GM23338 (cell line): ENCODE data around the gene FYCO1.

Experiments
- CREB1 ChIP-seq: fragments of 250-450 bp; sonication (Bioruptor Pico); IDR thresholded peaks from 2 replicates; pipeline ENCODE4 v1.5.0; 2020; ENCODE audit warnings: low read depth, mild to moderate bottlenecking, moderate library complexity
- CTCF ChIP-seq, 2 experiments: fragments of 200-600 bp in 1 of 2; sonication (generic) in 1 of 2; conservative IDR thresholded peaks; 2 replicates each; pipeline versions ENCODE4 v1.5.1 to v1.6.1; 2016 to 2017; ENCODE audit warnings: antibody characterized with exemption in 2 of 2, low read depth in 2 of 2, mild to moderate bottlenecking in 2 of 2, moderate library complexity in 1 of 2
- EZH2 ChIP-seq: fragments of 200-600 bp; sonication (generic); IDR thresholded peaks from one replicate; pipeline ENCODE4 v1.8.0; 2017; ENCODE audit warnings: antibody characterized with exemption, mild to moderate bottlenecking, low read depth; ENCODE audit not compliant: unreplicated experiment
- EZH2phosphoT487 ChIP-seq: fragments of 200-600 bp; sonication (generic); IDR thresholded peaks from one replicate; pipeline ENCODE4 v1.8.1; 2018; ENCODE audit warnings: antibody characterized with exemption; ENCODE audit not compliant: unreplicated experiment
- JUNB ChIP-seq: IDR thresholded peaks from one replicate; pipeline ENCODE4 v1.6.1; 2016; ENCODE audit warnings: antibody characterized with exemption; ENCODE audit not compliant: unreplicated experiment
- NANOG ChIP-seq: IDR thresholded peaks from 2 replicates; pipeline ENCODE4 v1.6.1; 2016; ENCODE audit warnings: antibody characterized with exemption, borderline replicate concordance
- POLR2AphosphoS5 ChIP-seq: IDR thresholded peaks from 2 replicates; pipeline ENCODE4 v1.6.1; 2016; ENCODE audit warnings: antibody characterized with exemption, low read depth
- REST ChIP-seq: IDR thresholded peaks from one replicate; pipeline ENCODE4 v1.6.1; 2018; ENCODE audit warnings: antibody characterized with exemption; ENCODE audit not compliant: unreplicated experiment
- ZNF114 ChIP-seq: fragments of 250-450 bp; sonication (Bioruptor Pico); IDR thresholded peaks from 2 replicates; pipeline ENCODE4 v1.5.0; 2020; ENCODE audit warnings: mild to moderate bottlenecking, moderate library complexity

- TF ChIP-seq POLR2AphosphoS5 (no peak), CTCF (conservative IDR thresholded peaks at IDR 0.05; ENCODE audit: low read depth in 2 of 2) (no peak), REST (no peak), EZH2phosphoT487 (no peak), EZH2 (no peak), JUNB (no peak), CREB1 (CRISPR knock-in tag) (no peak), NANOG (no peak), ZNF114 (no peak)
Observed at GRCh38 chr3:45944830-45945620, 50.6 kb downstream of the FYCO1 start.
